HG03108 (cell line): ENCODE measurements around the gene TSPAN16.

Experiments used
- ATAC-seq: cut with Tn5 transposase; IDR thresholded peaks from one replicate; pipeline ENCODE4 v1.9.1; 2021; ENCODE audit warnings: moderate library complexity; ENCODE audit not compliant: unreplicated experiment

TSPAN16 gene

GRCh38 chr19:11267316-11268085, 28.5 kb upstream of the TSPAN16 start:
- no peak for ATAC-seq

GRCh38 chr19:11268783-11269267, 27.1 kb upstream of the TSPAN16 start:
- no peak for ATAC-seq

- ATAC-seq = no peak
These were observed 26.6 kb upstream of the TSPAN16 start for GRCh38 chr19:11269408-11269807.

GRCh38 chr19:11273296-11273695, 22.7 kb upstream of the TSPAN16 start:
- ATAC-seq = no peak

GRCh38 chr19:11273989-11274388, 22.0 kb upstream of the TSPAN16 start:
- no peak for ATAC-seq

GRCh38 chr19:11274533-11275086, 21.4 kb upstream of the TSPAN16 start:
- ATAC-seq = no peak

- no peak for ATAC-seq
These were observed 17.3 kb upstream of the TSPAN16 start for GRCh38 chr19:11278670-11279069.

GRCh38 chr19:11279505-11280236, 16.3 kb upstream of the TSPAN16 start:
- ATAC-seq = no peak

- ATAC-seq = no peak
These were observed 14.5 kb upstream of the TSPAN16 start for GRCh38 chr19:11281356-11282049.

- no peak for ATAC-seq
These were observed 11.4 kb upstream of the TSPAN16 start for GRCh38 chr19:11284515-11284914.

GRCh38 chr19:11286312-11286974, 9.5 kb upstream of the TSPAN16 start:
- no peak for ATAC-seq

GRCh38 chr19:11288349-11288748, 7.6 kb upstream of the TSPAN16 start:
- no peak for ATAC-seq

GRCh38 chr19:11290256-11290655, 5.7 kb upstream of the TSPAN16 start:
- ATAC-seq = no peak

- ATAC-seq = no peak
These were observed 4.5 kb upstream of the TSPAN16 start for GRCh38 chr19:11291415-11291814.

GRCh38 chr19:11291991-11292390, 4.0 kb upstream of the TSPAN16 start:
- ATAC-seq = no peak

- ATAC-seq = peak; percentile 79
These were observed 2.2 kb upstream of the TSPAN16 start for GRCh38 chr19:11293433-11294389.

GRCh38 chr19:11295180-11295579, 780 bp upstream of the TSPAN16 start:
- no peak for ATAC-seq

GRCh38 chr19:11296264-11296663, 304 bp downstream of the TSPAN16 start:
- no peak for ATAC-seq

- no peak for ATAC-seq
These were observed 4.2 kb downstream of the TSPAN16 start for GRCh38 chr19:11299946-11300810.
